ENCODE measurements around the gene MCOLN2.

The MCOLN2 gene

GRCh38 chr1:84982395-84982794, 14.5 kb downstream of the MCOLN2 start:
- DNase-seq = no peak

DNA sequence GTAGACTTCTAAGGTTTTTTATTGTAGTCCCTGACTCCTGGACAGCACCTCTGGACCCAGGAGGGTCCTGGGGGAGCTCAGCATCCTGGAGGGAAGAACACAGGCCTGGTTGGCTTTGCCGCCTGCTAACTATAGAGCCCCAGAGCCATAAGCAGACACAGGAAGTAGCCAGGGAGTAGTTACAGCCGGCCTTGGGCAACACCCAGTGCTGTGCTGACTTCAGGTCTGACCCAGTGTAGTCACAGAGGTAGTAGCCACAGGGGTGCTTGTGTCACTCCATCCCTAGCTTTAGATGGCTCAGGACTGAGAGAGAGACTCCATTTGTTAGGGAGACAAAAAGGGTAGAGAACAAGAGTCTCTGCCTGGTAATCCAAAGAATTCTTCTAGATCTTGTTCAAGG, 21.9 kb downstream of the MCOLN2 start:
- DNase-seq = no peak

GRCh38 chr1:84973498-84974334, 23.2 kb downstream of the MCOLN2 start:
- no peak for DNase-seq

DNA sequence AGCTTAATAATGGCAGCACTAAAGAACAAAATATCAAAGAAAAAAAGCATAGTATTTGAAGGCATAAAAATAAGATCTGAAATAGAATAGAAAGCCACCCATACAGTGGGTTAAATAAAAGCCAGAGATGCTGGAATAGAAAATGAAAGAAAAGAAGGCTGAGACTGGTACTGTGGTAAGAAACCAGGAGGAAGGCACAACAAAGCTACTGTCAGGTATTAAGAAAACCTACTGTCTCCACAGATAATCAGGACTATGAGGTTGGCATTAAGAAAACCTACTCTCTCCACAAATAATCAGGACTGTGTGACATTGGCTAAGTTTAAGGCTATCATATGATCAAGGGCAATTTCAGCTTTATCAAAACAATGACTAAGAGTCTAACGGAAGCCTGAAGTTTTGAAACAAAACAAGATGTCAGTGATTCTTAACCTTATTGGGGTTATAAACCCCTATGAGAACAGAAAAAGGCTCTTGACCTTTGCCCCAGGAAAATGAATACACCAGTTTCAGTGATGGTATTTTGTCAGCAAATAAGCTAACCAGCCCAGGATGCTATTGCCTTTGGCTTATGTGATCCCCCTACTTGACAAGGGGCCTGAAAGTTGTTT, 24.4 kb downstream of the MCOLN2 start:
- no peak for DNase-seq

- DNase-seq = no peak
These were observed 25.0 kb downstream of the MCOLN2 start for GRCh38 chr1:84971957-84972356.

GRCh38 chr1:84969489-84970250, 27.2 kb downstream of the MCOLN2 start:
- no peak for DNase-seq

DNA sequence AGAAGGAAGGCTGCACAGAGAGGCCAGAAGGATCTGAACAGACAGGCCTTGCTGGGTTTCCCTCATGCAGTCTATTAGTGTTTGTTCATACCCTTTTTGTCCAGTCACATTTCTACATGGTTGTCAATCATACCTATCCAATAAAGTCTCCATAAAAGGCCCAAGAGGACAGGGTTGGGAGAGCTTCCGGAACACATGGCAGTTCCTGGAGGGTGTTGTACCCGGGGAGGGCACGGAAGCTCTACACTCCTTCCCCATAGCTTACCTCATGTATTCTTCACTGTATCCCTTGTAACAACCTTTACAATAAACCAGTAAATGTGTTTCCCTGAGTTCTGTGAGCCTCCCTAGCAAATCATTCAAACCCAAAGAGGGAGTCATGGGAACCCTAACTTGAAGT, 28.0 kb downstream of the MCOLN2 start:
- no peak for DNase-seq

GRCh38 chr1:84968101-84968500, 28.8 kb downstream of the MCOLN2 start:
- no peak for DNase-seq

DNA sequence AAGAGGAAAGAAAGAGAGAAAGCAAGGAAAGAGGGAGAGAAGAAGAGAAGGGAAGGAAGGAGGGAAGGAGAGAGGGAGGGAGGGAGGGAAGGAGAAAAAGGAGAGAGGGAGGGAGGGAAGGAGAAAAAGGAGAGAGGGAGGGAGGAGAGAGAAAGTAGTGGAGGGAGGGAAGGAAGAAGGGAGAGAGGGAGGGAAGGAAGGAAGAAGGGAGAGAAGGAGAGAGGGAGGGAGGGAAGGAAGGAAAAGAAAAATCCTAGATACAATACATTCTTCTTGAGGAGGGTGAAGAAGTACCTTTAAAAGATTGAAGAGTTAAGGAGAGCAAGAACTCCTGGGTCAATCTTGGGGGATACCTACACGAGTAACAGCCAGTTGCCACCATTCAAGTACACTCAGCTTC, 29.2 kb downstream of the MCOLN2 start:
- no peak for DNase-seq

GRCh38 chr1:84963021-84963420, 33.9 kb downstream of the MCOLN2 start:
- DNase-seq = no peak

- no peak for DNase-seq
These were observed 35.6 kb downstream of the MCOLN2 start for GRCh38 chr1:84961316-84961715.

DNA sequence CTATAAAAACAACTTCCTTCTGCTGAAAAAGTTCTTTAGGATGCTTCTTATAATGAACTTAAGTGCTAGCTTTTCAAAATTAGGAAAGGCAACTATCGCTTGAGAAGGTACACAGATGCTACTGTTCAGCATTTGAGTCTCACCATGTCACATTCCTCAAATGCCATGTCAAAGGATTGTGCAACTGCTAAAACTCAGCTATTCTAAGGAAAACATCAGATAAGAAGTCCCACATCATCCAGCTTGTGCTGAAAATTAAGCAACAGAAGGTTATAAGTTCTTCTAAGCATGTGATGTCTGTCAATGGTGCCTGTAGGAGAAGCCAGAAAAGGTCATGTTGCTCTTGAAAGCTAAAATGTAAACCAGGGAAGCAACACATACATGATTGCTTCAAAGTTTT, 36.5 kb downstream of the MCOLN2 start:
- DNase-seq = no peak

GRCh38 chr1:84959294-84959693, 37.6 kb downstream of the MCOLN2 start:
- DNase-seq = no peak

GRCh38 chr1:84957966-84958365, 38.9 kb downstream of the MCOLN2 start:
- DNase-seq = no peak

- DNase-seq = no peak
These were observed 40.3 kb downstream of the MCOLN2 start for GRCh38 chr1:84956655-84957054.

- no peak for DNase-seq
These were observed 40.8 kb downstream of the MCOLN2 start for GRCh38 chr1:84956097-84956496.

DNA sequence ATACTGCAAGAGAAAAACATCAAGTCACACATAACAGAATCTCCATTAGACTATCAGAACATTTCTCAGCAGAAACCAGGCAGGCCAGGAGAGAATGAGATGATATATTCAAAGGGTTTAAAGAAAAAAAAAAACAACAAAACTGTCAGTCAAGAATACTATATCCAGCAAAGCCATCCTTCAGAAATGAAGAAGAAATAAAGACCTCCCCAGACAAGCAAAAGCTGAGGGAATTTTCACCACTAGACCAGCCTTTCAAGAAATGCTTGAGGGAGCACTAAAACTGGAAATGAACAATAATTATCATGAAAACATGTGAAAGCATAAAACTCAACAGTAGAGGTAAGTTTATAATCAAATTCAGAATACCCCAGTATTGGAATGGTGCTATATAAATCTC, 47.2 kb downstream of the MCOLN2 start:
- DNase-seq = no peak

- DNase-seq = no peak
These were observed 49.1 kb downstream of the MCOLN2 start for GRCh38 chr1:84947536-84948410.

DNA sequence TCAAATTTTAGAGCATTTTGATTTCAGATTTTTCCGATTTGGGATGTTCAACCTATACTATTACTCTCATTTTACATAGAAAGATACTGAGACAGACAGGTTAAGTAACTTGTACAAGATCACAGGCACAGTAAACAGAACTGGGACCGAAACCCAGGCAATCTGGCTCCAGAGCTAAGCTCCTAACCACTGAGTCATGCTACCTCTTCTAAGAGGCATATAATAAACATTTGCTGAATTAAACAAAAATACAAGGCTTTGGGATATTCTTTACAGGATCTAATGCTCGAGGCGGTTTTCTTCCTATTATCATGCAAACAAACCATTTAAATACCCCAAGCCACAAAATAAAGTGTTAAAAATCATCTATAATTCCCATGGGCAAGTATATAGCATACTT, 50.3 kb downstream of the MCOLN2 start:
- no peak for DNase-seq

DNA sequence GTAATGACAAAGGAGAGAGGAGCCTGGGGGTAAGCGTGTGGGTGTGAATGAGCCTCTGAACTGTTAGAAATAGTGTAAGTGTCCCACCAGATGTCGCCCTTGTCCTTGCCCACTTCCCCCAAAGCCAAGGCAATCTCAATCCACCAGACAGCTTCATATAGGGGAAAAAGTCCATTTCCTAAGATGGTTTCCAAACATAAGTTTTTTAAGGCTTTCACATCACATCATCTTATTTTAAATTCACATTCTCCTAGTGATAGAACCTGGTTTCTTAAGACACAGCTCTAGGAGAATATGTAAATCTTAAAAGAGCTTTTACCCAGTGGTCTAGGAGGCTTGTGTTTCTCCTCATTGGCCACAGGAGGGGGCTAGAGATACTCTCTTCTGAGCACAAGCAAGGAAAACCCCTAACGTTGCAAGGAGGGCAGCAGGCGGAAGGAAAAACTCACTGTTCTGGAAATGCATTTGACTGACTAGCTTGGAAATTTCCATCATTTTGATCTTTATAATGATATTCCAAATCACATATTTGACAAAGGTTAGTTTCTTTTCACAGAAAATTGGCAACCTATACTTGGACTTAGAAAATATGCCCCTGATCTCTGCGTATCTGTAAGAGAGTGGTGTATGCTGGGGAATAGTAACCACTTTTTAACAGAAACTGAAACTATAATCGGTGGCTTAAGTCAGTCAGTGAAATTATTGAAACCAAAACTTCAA, 52.0 kb downstream of the MCOLN2 start:
- no peak for DNase-seq

DNA sequence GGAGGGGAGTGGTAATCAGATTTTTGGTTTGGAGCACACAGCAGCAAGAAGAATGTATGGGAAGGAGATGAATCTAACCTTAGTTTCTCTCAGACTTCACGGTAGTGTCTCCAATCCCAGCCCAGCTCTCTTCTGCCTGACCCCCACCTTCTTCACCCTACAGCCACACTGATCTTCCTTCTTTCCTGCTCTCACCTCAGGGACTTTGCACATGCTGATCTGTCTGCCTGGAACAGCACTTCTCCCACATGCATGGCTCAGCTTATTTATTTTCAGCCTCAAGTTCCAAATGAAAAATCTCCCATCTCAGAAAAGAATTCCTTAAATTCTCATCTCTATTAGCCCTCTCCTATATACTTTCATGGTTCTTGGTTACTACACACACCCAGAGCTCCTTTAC, 55.1 kb downstream of the MCOLN2 start:
- no peak for DNase-seq

DNA sequence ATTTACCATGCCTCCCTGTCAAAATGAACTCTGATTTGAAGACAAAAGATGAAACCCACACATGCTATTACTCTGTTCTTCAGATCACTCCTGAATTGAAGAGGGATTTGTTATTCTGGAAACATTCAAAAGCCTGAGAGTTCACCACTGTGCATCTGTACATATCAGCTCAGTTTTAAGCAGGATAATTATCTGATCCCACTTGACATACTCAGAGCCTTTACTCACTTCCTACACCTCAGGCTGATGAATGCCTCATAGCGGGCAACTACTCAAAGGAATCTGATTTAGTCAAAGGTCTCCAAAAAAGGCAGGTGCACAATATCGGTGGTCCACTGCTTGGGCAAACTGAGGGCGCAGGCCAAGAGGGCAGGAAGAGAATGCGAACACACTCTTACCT, 56.4 kb downstream of the MCOLN2 start:
- no peak for DNase-seq

All from GOT3 (cell line).